HepG2 (cell line): ENCODE results near the gene KDM4B. TPM values are rescaled to one million over a fixed set of nuclear protein-coding genes. Genes with fewer than 3 reads are reported as not detected.

ENCODE experiments used
- ATAC-seq: fragments of 200-7000 bp; cut with Tn5 transposase; 3 replicates; pipeline ENCODE4 v1.9.1; 2020; ENCODE audit warnings: mild to moderate bottlenecking, moderate library complexity
- BruUV-seq: library from RNA; stranded (reverse); fragments of 400-500 nt; replicated peaks from 2 replicates; lab custom pipeline; 2021; lab: Mats Ljungman, UMichigan
- CTCF ChIA-PET: fragments of 300-600 bp; formaldehyde crosslinking; extraction: SDS; loops from one replicate; lab custom pipeline; 2021; ENCODE audit warnings: low total read pairs, inconsistent platforms, low intra/inter-chr PET ratio; lab: Yijun Ruan, JAX
- POLR2A ChIA-PET: fragments of 350-600 bp; sonication (Branson Sonifier 250); formaldehyde crosslinking; loops from one replicate; lab custom pipeline; 2020; ENCODE audit warnings: antibody characterized with exemption, inconsistent platforms; lab: Yijun Ruan, JAX
- DNase-seq: peaks from one replicate; pipeline ENCODE4 v3.0.0-alpha.2; 2015; ENCODE audit warnings: low spot score
- FAIRE-seq: peaks from 3 replicates; lab custom pipeline; 2011; peaks lifted over from hg19 to GRCh38; lab: Jason Lieb, UNC
- H2AFZ ChIP-seq: one replicate; pipeline ENCODE4 v1.6.1; 2011; ENCODE audit warnings: low read length, inconsistent platforms
- H3K27ac ChIP-seq: fragments of 300-600 bp; 3 replicates; pipeline ENCODE4 v1.8.0; 2011; ENCODE audit warnings: mixed run types, mild to moderate bottlenecking, mixed read lengths, low read length, inconsistent platforms; ENCODE audit not compliant: insufficient read depth; ENCODE audit errors: extremely low read length
- H3K27me3 ChIP-seq, 2 experiments: fragments of 200-600 bp in 1 of 2; 2 replicates in 1 of 2; 3 replicates in 1 of 2; pipeline versions ENCODE4 v1.6.0 to v1.8.0; 2011; ENCODE audit warnings: low read length in 2 of 2, mild to moderate bottlenecking in 2 of 2, moderate library complexity in 2 of 2, inconsistent platforms in 1 of 2; ENCODE audit not compliant: insufficient read depth in 2 of 2, control insufficient read depth in 1 of 2
- H3K36me3 ChIP-seq, 2 experiments: fragments of 200-600 bp in 1 of 2; replicated peaks in 1 of 2; 2 replicates in 1 of 2; 3 replicates in 1 of 2; pipeline versions ENCODE4 v1.5.1 to v1.8.0; 2011; ENCODE audit warnings: low read length in 2 of 2, inconsistent platforms in 1 of 2; ENCODE audit not compliant: insufficient read depth in 2 of 2, control insufficient read depth in 1 of 2
- H3K4me1 ChIP-seq: 2 replicates; pipeline ENCODE4 v1.5.1; 2012; ENCODE audit warnings: low read length, inconsistent platforms; ENCODE audit not compliant: insufficient read depth
- H3K4me2 ChIP-seq: 2 replicates; pipeline ENCODE4 v1.6.0; 2011; ENCODE audit warnings: low read depth, low read length, inconsistent platforms
- H3K4me3 ChIP-seq, 3 experiments: fragments of 200-600 bp in 1 of 3; sonication (generic), shearing (Covaris generic) in 1 of 3; replicated peaks in 1 of 3; 2 replicates each; pipeline ENCODE4 v1.5.1; 2011 to 2016; ENCODE audit warnings: low read length in 3 of 3, inconsistent platforms in 2 of 3, low read depth in 2 of 3, mild to moderate bottlenecking in 2 of 3, control low read depth in 1 of 3, mixed read lengths in 1 of 3; ENCODE audit not compliant: insufficient read depth in 1 of 3
- H3K79me2 ChIP-seq: one replicate; pipeline ENCODE4 v1.6.1; 2011; ENCODE audit warnings: low read length, inconsistent platforms; ENCODE audit not compliant: insufficient read depth
- H3K9ac ChIP-seq: 2 replicates; pipeline ENCODE4 v1.6.0; 2011; ENCODE audit warnings: mild to moderate bottlenecking, low read depth, low read length, inconsistent platforms; ENCODE audit not compliant: insufficient read depth
- H3K9me3 ChIP-seq: 2 replicates; pipeline ENCODE4 v1.5.1; 2012; ENCODE audit warnings: mild to moderate bottlenecking, low read length
- H4K20me1 ChIP-seq: 2 replicates; pipeline ENCODE4 v1.6.0; 2011; ENCODE audit warnings: inconsistent platforms, mild to moderate bottlenecking, low read length, moderate library complexity; ENCODE audit not compliant: insufficient read depth
- ELF4 ChIP-seq: sonication (generic); formaldehyde crosslinking; IDR thresholded peaks from 2 replicates; pipeline ENCODE4 v1.5.0; 2020; ENCODE audit warnings: missing genetic modification reagents, mild to moderate bottlenecking, moderate library complexity, borderline replicate concordance
- KAT2B ChIP-seq: fragments of 150-350 bp; IDR thresholded peaks from 2 replicates; pipeline ENCODE4 v1.6.1; 2014; ENCODE audit warnings: low read depth, low read length, borderline replicate concordance
- KLF11 ChIP-seq: IDR thresholded peaks from 2 replicates; pipeline ENCODE4 v1.6.1; 2016; ENCODE audit warnings: missing compliant biosample characterization
- PAX8 ChIP-seq: sonication (generic); formaldehyde crosslinking; IDR thresholded peaks from 2 replicates; pipeline ENCODE4 v1.8.0; 2022; ENCODE audit warnings: mild to moderate bottlenecking, missing genetic modification reagents, borderline replicate concordance
- TBX2 ChIP-seq: sonication (generic); formaldehyde crosslinking; IDR thresholded peaks from 2 replicates; pipeline ENCODE4 v1.5.0; 2020; ENCODE audit warnings: missing genetic modification reagents, mild to moderate bottlenecking, borderline replicate concordance
- ZNF891 ChIP-seq: sonication (generic); formaldehyde crosslinking; IDR thresholded peaks from 2 replicates; pipeline ENCODE4 v1.5.0; 2020; ENCODE audit warnings: mild to moderate bottlenecking, missing genetic modification reagents
- ZSCAN31 ChIP-seq: sonication (generic); formaldehyde crosslinking; IDR thresholded peaks from 2 replicates; pipeline ENCODE4 v1.5.0; 2020; ENCODE audit warnings: low read depth, mild to moderate bottlenecking, missing genetic modification reagents
- WGBS: methylation state at CpG from one replicate; pipeline ENCODE4 v1.1.6; 2017; ENCODE audit warnings: low lambda C conversion rate; 5-methylcytosine and 5-hydroxymethylcytosine counted together
- in situ Hi-C: cut with HindIII; loops from 2 replicates; pipeline ENCODE4 v1.10.0; 2017; ENCODE audit warnings: low pct_unique_long_range_greater_than_20kb; ENCODE audit not compliant: extremely low pct_ligation_motif_present
- intact Hi-C: fragments of 100-400 bp; cut with micrococcal nuclease; formaldehyde crosslinking; loops from one replicate; pipeline ENCODE4 v1.10.0; 2022; ENCODE audit not compliant: unreplicated experiment
- polyA plus RNA-seq, 8 experiments: library from polyadenylated mRNA; depleted of rRNA in 3 of 8; stranded (reverse) in 7 of 8; unstranded in 1 of 8; fragments of >200 nt; fragmentation: Illumina TruSeq in 4 of 8; extraction: Trizol in 4 of 8; gene quantifications; 2 replicates each; pipeline versions ENCODE4 v1.2.1 to v1.2.3, GENCODE V29; 2011 to 2016; ENCODE audit warnings: low read depth in 4 of 8, missing spikeins in 1 of 8, mixed read lengths in 1 of 8; ENCODE audit not compliant: insufficient read depth in 1 of 8
- total RNA-seq, 5 experiments: library from RNA; depleted of rRNA; stranded (reverse); fragments of >200 nt; fragmentation: Illumina TruSeq; extraction: Trizol; gene quantifications; 2 replicates each; pipeline ENCODE4 v1.2.3, GENCODE V29; 2016; ENCODE audit warnings: low read depth in 1 of 5
- TF ChIP-seq, protein P1 (sequence below): sonication (generic); formaldehyde crosslinking; IDR thresholded peaks from 2 replicates; pipeline ENCODE4 v1.8.0; 2022; ENCODE audit warnings: missing genetic modification reagents, mild to moderate bottlenecking, inconsistent platforms, borderline replicate concordance
- TF ChIP-seq, protein P2 (sequence below): sonication (generic); formaldehyde crosslinking; IDR thresholded peaks from 2 replicates; pipeline ENCODE4 v1.4.0; 2020; ENCODE audit warnings: low read depth, mild to moderate bottlenecking, missing genetic modification reagents

The KDM4B gene
- total and polyA plus RNA-seq, 2 of the 13 experiments (the other 11 are each of a cell fraction or from before 2014, with no cell fraction given): 4.9 to 14.6 TPM

DNA sequence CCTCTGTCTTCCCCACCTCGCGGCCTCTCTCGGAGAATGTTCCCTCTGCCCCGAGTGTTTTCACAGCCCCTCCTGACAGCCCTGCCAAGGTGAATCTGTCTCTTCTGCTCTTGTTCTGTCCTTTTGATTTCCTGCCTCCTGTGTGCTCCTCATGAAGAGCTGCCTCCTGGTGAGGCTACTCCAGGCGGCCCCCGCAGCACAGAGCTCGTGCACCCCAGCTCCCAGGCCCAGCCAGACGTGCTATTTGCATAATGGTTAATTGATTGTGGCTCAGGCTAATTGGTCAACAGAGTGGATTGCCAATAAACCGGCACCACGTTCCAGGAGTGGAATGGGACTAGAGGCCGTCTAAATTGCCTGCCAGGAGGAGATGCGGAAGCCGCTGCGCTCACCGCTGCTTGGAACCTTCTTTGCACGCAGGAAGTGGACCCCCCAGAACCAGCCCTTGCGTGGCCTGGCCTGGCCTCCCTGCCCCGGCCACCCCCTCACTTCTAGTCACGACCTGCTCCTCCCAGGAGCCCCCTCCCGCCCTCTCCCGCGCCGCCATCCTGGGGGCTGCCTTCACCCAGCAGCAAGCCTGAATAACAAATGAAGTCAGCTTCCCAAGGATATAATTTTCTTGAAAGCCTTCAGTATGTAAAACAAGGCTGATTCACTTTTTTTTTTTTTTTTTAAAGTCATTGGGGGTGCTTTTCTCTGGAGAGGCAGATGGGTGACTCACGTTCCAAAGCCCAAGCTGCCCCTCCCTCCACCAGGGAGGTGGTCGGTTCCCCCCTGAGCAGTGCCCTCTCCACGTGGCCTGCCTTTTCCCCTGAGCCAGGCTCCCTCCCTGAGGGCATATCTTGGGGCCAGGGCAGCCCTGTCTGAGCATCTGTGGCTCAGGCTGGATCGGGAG, 144.0 kb downstream of the KDM4B start:
- CTCF ChIA-PET: no interaction called here
- BruUV-seq: no TSS peak
- ATAC-seq (no peak), FAIRE-seq (no peak), DNase-seq (no peak)
- Histone ChIP-seq H3K9ac (no peak overlapping the region), H3K4me2 (no peak overlapping the region), H3K36me3 (peaks cover 4 to 24% of the 10 kb centered on the region in 2 experiments; a peak in 3 of 5 replicates), H3K27me3 (no peaks in the 10 kb centered on the region; a peak in 1 of 5 replicates), H3K27ac (no peak overlapping the region), H3K4me1 (peaks cover 21% of the 10 kb centered on the region), H3K79me2 (no peaks in the 10 kb centered on the region), H2AFZ (no peak overlapping the region), H4K20me1 (no peaks in the 10 kb centered on the region), H3K9me3 (no peaks in the 10 kb centered on the region), H3K4me3 (no peak overlapping the region)
- intact Hi-C loops (no loop called here), in situ Hi-C loops (no loop called here)
- TF ChIP-seq ZSCAN31 (no peak), PAX8 (no peak), KAT2B (no peak), TBX2 (CRISPR knock-in tag) (no peak), ELF4 (no peak), ZNF891 (CRISPR knock-in tag) (no peak), KLF11 (CRISPR knock-in tag) (no peak)
- TF ChIP-seq, protein P1, sequence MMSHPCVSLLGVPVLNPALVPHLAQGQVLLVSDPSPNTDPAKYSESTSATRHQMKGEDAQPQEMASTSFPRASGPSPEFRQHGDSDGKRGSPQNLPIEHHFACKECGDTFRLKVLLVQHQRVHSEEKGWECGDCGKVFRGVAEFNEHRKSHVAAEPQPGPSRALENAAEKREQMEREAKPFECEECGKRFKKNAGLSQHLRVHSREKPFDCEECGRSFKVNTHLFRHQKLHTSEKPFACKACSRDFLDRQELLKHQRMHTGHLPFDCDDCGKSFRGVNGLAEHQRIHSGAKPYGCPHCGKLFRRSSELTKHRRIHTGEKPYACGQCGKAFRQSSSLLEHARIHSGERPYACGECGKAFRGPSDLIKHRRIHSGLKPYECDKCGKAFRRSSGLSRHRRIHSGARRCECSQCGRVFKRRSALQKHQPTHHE (CRISPR knock-in tag): no peak
- TF ChIP-seq, protein P2, sequence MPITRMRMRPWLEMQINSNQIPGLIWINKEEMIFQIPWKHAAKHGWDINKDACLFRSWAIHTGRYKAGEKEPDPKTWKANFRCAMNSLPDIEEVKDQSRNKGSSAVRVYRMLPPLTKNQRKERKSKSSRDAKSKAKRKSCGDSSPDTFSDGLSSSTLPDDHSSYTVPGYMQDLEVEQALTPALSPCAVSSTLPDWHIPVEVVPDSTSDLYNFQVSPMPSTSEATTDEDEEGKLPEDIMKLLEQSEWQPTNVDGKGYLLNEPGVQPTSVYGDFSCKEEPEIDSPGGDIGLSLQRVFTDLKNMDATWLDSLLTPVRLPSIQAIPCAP (CRISPR knock-in tag): no peak
- 89% methylated on average over 16 of the region's 27 CpGs for WGBS
- POLR2A ChIA-PET: no interaction called here
